SK-N-MC (cell line): ENCODE results near the gene SLC35F3.

Experiments
- EZH2 ChIP-seq: fragments of 200-600 bp; sonication (generic); IDR thresholded peaks from one replicate; pipeline ENCODE4 v1.6.1; 2017; ENCODE audit warnings: antibody characterized with exemption
- FOXP2 ChIP-seq: optimal IDR thresholded peaks from 2 replicates; pipeline ENCODE3; 2011; ENCODE audit warnings: mild to moderate bottlenecking, moderate library complexity; ENCODE audit not compliant: insufficient read depth; ENCODE audit errors: extremely low read length, control extremely low read depth
- POLR2AphosphoS5 ChIP-seq: IDR thresholded peaks from 2 replicates; pipeline ENCODE4 v1.6.1; 2012; ENCODE audit warnings: mild to moderate bottlenecking, low read depth, low read length, borderline replicate concordance

GRCh38 chr1:233883671-233884070, 20.8 kb upstream of the SLC35F3 start:
- TF ChIP-seq POLR2AphosphoS5 = no peak
- no peak for TF ChIP-seq EZH2
- TF ChIP-seq FOXP2 = no peak
